ENCODE results near the gene LAMC2. TPM values are rescaled to one million over a fixed set of nuclear protein-coding genes. Genes with fewer than 3 reads are reported as not detected.
A peak's percentile ranks its signal among the peaks of the same experiment; 100 is the strongest.

The LAMC2 gene
- total and polyA plus RNA-seq, 10 of the 15 experiments (the other 5 are each of a cell fraction or from before 2014, with no cell fraction given): 0.27 to 1.5 (median 0.92) TPM

GRCh38 chr1:183248989-183249691 lies 63.1 kb downstream of the LAMC2 start:
- H3K79me2 ChIP-seq (ENCODE audit: control insufficient read depth, insufficient read depth, low read length): no peaks in the 10 kb centered on the region
- no peaks in the 10 kb centered on the region for H3K36me3 ChIP-seq (ENCODE audit: control insufficient read depth in 2 of 2, insufficient read depth in 2 of 2, low read length in 1 of 2)
- peaks cover 7% of the 10 kb centered on the region; the same call in 1 of the 2 replicates for H3K4me1 ChIP-seq (ENCODE audit: control insufficient read depth, insufficient read depth, low read length)
- WGBS (ENCODE audit: insufficient coverage, insufficient replicate concordance, low lambda C conversion rate, missing lambda C conversion rate): 32% methylated on average over 4 of the region's 4 CpGs
- H3K27me3 ChIP-seq (replicated peaks in 1 of 2; ENCODE audit: control insufficient read depth in 2 of 2, insufficient read depth in 2 of 2, low read length in 1 of 2): no peaks in the 10 kb centered on the region
- no TSS peak for BruUV-seq (replicated peaks)
- no peak for FAIRE-seq
- POLR2A ChIA-PET: interaction anchor here (0.8 to 1.7 kb wide), 2 partner anchors 13 to 27 kb away, joined by 3 to 7 read pairs; no protein-coding TSS in a partner anchor
- intact Hi-C loops (cut with micrococcal nuclease; ENCODE audit: unreplicated experiment): no loop called here
- in situ Hi-C loops (cut with MboI): no loop called here
- no peaks in the 10 kb centered on the region; the same call in 1 of the 3 replicates for H3K9me3 ChIP-seq (replicated peaks; ENCODE audit: control insufficient read depth, insufficient read depth, low read length)
- RAD21 ChIA-PET (ENCODE audit: unreplicated experiment): interaction anchor here (1.0 to 1.9 kb wide), 5 partner anchors 20 to 286 kb away, joined by 3 to 7 read pairs (median 4); no protein-coding TSS in a partner anchor
- H3K4me2 ChIP-seq (ENCODE audit: control insufficient read depth, insufficient read depth): no peak overlapping the region
- CTCF ChIA-PET: interaction anchor here (1.1 to 2.4 kb wide), 5 partner anchors 21 to 70 kb away, joined by 3 to 9 read pairs (median 4); no protein-coding TSS in a partner anchor
- SMC1A ChIA-PET (ENCODE audit: uncharacterized antibody, unreplicated experiment): interaction anchor here (0.7 to 3.0 kb wide), 10 partner anchors 9 to 406 kb away, joined by 3 to 16 read pairs (median 4); no protein-coding TSS in a partner anchor
- no peak overlapping the region for H2AFZ ChIP-seq (ENCODE audit: control insufficient read depth, low read depth, low read length)
- TF ChIP-seq RAD21 (IDR thresholded peaks at IDR 0.05; ENCODE audit: insufficient read depth, low read depth, low read length) (no peak), CHD2 (IDR thresholded peaks at IDR 0.05; ENCODE audit: borderline replicate concordance, low read depth, low read length) (no peak), POU2F2 (IDR thresholded peaks at IDR 0.05; ENCODE audit: borderline replicate concordance, low read depth, low read length) (no peak), USF1 (IDR thresholded peaks at IDR 0.05; ENCODE audit: borderline replicate concordance, extremely low read length, insufficient read depth, low read depth, low read length) (no peak), SIX5 (IDR thresholded peaks at IDR 0.05; ENCODE audit: low read depth, low read length, severe bottlenecking) (no peak), MXI1 (IDR thresholded peaks at IDR 0.05; ENCODE audit: low read depth, low read length) (no peak), CBFB (IDR thresholded peaks at IDR 0.05; ENCODE audit: low read depth) (no peak), BCL3 (IDR thresholded peaks at IDR 0.05; ENCODE audit: borderline replicate concordance, insufficient read depth, low read depth, low read length, poor library complexity, severe bottlenecking) (no peak), HDAC6 (IDR thresholded peaks at IDR 0.05; ENCODE audit: unreplicated experiment) (no peak), ATF3 (IDR thresholded peaks at IDR 0.05; ENCODE audit: borderline replicate concordance, extremely low read depth, low read depth, low read length) (no peak), FOXK2 (IDR thresholded peaks at IDR 0.05) (no peak), CREM (IDR thresholded peaks at IDR 0.05; ENCODE audit: low read depth) (no peak), CBX3 (IDR thresholded peaks at IDR 0.05; ENCODE audit: borderline replicate concordance, low read depth) (no peak)
- TF ChIP-seq, protein P1, sequence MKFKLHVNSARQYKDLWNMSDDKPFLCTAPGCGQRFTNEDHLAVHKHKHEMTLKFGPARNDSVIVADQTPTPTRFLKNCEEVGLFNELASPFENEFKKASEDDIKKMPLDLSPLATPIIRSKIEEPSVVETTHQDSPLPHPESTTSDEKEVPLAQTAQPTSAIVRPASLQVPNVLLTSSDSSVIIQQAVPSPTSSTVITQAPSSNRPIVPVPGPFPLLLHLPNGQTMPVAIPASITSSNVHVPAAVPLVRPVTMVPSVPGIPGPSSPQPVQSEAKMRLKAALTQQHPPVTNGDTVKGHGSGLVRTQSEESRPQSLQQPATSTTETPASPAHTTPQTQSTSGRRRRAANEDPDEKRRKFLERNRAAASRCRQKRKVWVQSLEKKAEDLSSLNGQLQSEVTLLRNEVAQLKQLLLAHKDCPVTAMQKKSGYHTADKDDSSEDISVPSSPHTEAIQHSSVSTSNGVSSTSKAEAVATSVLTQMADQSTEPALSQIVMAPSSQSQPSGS (IDR thresholded peaks at IDR 0.05; ENCODE audit: low read length): no peak
- TF ChIP-seq, protein P2, sequence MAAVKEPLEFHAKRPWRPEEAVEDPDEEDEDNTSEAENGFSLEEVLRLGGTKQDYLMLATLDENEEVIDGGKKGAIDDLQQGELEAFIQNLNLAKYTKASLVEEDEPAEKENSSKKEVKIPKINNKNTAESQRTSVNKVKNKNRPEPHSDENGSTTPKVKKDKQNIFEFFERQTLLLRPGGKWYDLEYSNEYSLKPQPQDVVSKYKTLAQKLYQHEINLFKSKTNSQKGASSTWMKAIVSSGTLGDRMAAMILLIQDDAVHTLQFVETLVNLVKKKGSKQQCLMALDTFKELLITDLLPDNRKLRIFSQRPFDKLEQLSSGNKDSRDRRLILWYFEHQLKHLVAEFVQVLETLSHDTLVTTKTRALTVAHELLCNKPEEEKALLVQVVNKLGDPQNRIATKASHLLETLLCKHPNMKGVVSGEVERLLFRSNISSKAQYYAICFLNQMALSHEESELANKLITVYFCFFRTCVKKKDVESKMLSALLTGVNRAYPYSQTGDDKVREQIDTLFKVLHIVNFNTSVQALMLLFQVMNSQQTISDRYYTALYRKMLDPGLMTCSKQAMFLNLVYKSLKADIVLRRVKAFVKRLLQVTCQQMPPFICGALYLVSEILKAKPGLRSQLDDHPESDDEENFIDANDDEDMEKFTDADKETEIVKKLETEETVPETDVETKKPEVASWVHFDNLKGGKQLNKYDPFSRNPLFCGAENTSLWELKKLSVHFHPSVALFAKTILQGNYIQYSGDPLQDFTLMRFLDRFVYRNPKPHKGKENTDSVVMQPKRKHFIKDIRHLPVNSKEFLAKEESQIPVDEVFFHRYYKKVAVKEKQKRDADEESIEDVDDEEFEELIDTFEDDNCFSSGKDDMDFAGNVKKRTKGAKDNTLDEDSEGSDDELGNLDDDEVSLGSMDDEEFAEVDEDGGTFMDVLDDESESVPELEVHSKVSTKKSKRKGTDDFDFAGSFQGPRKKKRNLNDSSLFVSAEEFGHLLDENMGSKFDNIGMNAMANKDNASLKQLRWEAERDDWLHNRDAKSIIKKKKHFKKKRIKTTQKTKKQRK (IDR thresholded peaks at IDR 0.05; ENCODE audit: low read depth, low read length): no peak
- H3K9ac ChIP-seq (ENCODE audit: control insufficient read depth, insufficient read depth, low read length): no peak overlapping the region
- DNase-seq (ENCODE audit: low read depth, low spot score): no peak
- H3K4me3 ChIP-seq: no peak overlapping the region
- ATAC-seq: peak; percentile 42
- H4K20me1 ChIP-seq (ENCODE audit: control insufficient read depth, insufficient read depth): no peaks in the 10 kb centered on the region
- no peak overlapping the region for H3K27ac ChIP-seq (ENCODE audit: control insufficient read depth, insufficient read depth)
